ENCODE measurements around the gene C3.

C3 gene

GRCh38 chr19:6730941-6731670 is 10.7 kb upstream of the C3 start:
- DNase-seq (ENCODE audit: low spot score): no peak

DNA sequence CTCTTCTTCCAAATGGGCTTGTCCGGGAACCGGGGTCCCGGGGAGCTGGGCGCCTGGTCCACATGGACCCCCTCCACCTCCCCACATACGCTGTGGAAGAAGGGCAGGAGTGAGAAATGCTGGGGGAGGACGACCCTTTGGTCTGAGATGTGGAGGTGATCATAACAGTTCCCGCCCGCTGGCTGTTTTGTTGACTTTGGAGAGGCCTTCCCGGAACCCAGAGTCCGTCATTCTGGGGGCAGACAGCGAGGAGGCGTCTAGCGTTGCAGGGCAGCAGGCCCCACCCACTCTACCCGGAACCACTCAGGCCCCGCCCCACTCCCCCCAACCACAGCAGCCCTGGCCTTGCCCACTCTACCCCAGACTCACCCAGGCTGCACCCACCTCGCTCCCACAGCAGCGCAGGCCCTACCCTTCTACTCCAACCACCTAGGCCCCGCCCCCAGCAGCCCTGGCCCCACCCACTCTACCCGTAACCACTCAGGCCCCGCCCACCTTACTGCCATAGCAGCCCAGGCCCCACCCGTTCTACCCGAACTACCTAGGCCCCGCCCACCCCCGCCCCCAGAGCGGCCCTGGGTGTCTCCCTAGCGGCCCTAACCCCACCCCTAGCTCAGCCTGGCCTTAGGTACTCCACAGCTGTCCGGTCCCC is 9.8 kb upstream of the C3 start:
- peak; percentile 34 for DNase-seq (ENCODE audit: low spot score)

GRCh38 chr19:6729573-6730152 is 9.2 kb upstream of the C3 start:
- no peak for DNase-seq (ENCODE audit: low spot score)

- DNase-seq (ENCODE audit: low spot score): no peak
These were observed 7.9 kb upstream of the C3 start for GRCh38 chr19:6728346-6728745.

DNA sequence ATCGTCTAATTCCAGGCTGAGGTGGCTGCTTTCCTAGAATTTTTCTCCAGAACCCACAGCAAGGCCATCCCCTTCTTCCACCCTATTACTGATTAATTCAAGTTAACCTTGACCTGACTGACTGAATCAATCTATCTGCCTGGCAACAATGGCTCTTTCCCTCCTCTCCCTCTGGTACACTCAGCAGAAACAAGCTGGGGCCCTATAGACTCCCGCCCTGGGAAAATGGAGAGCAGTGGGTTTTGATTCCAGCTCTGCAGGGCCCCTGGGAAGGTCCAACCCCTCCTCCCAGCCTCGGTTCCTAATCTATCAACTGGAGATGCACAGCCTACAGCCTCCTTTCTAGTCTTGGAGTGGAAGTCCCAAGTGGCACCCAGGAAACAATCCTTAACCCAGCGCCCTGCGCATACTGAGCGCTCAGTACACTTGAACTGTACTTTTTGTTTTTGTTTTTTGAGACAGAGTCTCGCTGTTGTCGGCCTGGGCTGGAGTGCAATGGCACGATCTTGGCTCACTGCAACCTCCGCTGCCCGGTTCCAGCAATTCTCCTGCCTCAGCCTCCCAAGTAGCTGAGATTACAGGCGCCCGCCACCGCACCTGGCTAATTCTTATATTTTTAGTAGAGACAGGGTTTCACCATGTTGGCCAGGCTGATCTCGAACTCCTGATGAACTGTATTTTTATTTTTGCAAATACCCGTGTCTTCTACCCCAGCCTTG is 5.2 kb upstream of the C3 start:
- DNase-seq (ENCODE audit: low spot score): no peak

DNA sequence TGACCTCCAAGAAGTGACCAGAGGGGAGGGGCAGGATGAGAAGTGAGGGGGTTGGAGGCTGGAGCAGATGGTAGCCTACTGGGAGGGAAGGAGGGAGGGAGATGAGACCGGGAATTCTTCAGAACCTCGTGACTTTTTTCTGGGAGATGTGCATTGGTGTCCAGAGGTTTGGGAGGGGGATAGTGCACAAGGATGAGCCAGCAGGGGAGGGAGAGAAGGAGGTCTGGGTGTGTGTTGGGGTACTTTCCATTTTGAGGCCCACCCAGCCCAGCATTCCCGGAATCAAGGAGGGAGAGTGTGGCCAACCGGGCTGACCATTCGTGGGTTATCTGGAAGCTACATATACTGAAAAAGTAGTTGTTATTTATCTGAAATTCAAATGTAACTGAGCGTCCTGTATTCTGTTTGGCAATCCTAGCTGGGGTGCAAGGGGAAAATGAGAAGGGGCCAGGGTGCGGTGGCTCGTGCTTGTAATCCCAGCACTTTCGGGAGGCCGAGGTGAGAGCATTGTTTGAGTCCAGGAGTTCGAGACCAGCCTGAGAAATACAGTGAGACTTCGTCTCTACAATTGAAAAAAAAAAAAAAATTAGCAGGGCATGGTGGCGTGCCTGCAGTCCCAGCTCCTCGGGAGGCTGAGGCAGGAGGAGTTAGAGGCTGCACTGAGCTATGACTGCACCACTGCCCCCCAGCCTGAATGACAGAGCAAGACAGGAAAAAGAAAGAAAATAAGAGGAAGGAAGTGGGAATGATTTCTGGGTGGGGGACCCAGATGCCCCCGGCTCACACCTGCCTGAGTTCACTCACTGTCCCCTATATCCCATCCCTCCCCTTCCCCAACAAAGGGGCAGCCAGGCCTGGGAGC is 4.4 kb upstream of the C3 start:
- no peak for DNase-seq (ENCODE audit: low spot score)

DNA sequence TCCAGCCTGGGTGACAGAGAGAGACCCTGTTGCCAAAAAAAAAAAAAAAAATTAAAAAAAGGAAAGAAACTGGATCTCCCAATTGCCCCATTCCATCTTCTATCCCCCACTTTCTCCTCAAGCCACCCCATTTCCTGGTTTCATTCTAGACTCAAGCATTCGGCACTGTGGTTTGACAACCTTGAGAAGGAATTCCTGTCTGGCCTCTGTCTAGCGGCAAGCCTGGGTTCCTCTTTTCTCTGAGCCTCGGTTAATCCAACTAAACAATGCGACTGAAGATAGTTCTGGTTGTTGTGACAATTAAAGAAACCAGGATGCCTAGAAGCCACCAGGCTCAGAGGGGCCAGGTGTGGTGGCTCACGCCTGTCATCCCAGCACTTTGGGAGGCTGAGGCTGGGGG is 3.3 kb upstream of the C3 start:
- no peak for DNase-seq (ENCODE audit: low spot score)

GRCh38 chr19:6723108-6723618 is 2.7 kb upstream of the C3 start:
- peak; percentile 58 for DNase-seq (ENCODE audit: low spot score)

DNA sequence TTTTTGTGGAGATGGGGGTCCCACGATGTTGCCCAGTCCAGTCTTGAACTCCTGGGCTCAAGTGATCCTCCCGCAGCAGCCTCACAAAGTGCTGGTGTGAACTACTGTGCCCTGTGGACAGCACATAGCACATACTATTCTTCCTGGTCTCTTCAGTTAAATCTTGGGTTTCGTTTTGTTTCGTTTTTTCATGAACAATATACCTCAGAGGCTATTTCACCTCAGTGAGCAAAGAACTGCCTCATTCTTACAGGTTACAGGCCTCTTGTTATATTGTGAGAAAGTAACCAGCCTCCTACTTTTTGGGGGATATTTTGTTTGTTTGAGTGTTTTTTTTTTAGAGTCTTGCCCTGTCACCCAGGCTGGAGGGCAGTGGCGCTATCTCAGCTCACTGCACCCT is 1.3 kb upstream of the C3 start:
- no peak for DNase-seq (ENCODE audit: low spot score)

GRCh38 chr19:6721138-6721474 is 656 bp upstream of the C3 start:
- no peak for DNase-seq (ENCODE audit: low spot score)

GRCh38 chr19:6719992-6720368 is 470 bp downstream of the C3 start:
- DNase-seq (ENCODE audit: low spot score): no peak

GRCh38 chr19:6719540-6719861 is 949 bp downstream of the C3 start:
- DNase-seq (ENCODE audit: low spot score): no peak

GRCh38 chr19:6718741-6719539 is 1.5 kb downstream of the C3 start:
- peak; percentile 39 for DNase-seq (ENCODE audit: low spot score)

- DNase-seq (ENCODE audit: low spot score): no peak
These were observed 2.2 kb downstream of the C3 start for GRCh38 chr19:6718111-6718740.

- DNase-seq (ENCODE audit: low spot score): no peak
These were observed 2.9 kb downstream of the C3 start for GRCh38 chr19:6717441-6717971.

- DNase-seq (ENCODE audit: low spot score): no peak
These were observed 3.4 kb downstream of the C3 start for GRCh38 chr19:6717036-6717435.

- no peak for DNase-seq (ENCODE audit: low spot score)
These were observed 3.9 kb downstream of the C3 start for GRCh38 chr19:6716610-6716970.

DNA sequence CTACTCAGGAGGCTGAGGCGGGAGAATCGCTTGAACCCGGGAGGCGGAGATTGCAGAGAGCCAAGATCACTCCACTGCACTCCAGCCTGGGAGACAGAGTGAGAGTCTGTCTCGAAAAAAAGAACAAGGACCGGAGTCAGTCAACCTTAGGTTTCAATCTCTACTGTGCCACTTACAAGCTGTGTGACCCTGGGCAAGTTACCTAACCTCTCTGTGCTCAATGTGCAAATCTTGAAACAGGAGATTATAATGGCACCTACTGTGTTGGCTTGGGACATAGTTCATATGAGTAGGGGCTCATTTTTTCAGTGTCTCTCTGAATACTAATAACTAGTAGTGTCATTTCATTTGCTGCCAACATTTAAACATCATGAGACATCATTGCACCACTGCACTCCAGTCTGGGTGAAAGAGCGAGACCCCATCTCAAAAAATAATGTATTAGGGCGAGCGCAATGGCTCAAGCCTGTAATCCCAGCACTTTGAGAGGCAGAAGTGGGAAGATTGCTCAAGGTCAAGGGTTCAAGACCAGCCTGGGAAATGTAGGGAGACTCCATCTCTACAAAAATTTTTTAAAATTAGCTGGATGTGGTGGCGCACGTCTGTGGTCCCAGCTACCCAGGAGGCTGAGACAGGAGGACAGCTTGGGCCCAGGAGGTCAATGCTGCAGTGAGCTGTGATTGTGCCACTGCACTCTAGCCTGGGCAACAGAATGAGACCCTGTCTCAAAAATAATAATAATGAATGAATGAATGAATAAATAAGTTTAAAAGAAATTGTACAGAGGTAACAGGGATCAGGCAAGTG is 5.5 kb downstream of the C3 start:
- DNase-seq (ENCODE audit: low spot score): no peak
